Left renal cortex interstitium (tissue), 4 donors: ENCODE results near the gene VSTM2L. TPM values are rescaled to one million over a fixed set of nuclear protein-coding genes. Genes with fewer than 3 reads are reported as not detected.
"Not testable (repeated sequence)": the region's sequence is repeated elsewhere in the genome, so short reads cannot be mapped to it uniquely, and the experiment has no call there.

Experiments
- DNase-seq, 4 donors: peaks; one replicate each; pipeline ENCODE4 v3.0.0-alpha.2; 2013; ENCODE audit warnings: low read depth in 4 of 4, low spot score in 2 of 4, missing footprints in 1 of 4
- polyA plus RNA-seq, 4 donors: library from polyadenylated mRNA; unstranded; fragments of 120-200 nt; gene quantifications; one replicate each; pipeline ENCODE4 v1.2.1, GENCODE V29; 2013; ENCODE audit not compliant: insufficient read length in 4 of 4

The VSTM2L gene
- polyA plus RNA-seq, 4 donors, result 1.8 to 2.9 (median 2.1) TPM

GRCh38 chr20:37955511-37955910 is 52.6 kb downstream of the VSTM2L start:
- DNase-seq, result no peak

DNA sequence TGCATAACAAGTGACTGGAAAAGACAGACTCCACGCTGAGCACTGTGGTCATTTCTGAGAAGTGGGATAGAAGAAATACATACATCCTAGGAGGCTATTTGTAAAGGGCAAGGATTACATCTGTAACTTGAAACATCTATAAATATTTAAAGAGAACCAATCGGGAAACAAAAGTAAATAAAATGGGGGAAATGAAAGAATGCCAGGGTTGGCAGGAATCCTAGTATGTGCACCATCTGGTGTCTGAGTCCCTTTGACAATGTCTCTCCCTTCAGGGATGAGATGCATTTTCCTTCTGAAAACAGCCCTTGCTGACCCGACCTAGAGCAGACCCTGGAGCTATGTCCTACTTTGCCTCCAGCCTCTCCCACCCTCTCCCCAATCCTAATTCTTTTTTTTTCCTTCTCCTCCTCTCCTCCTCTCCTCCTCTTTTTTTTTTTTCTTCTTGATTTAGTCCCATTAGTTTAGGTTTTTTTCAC is 53.2 kb downstream of the VSTM2L start:
- DNase-seq, result no peak

- DNase-seq, result no peak
Observed at GRCh38 chr20:37958856-37959520, 56.1 kb downstream of the VSTM2L start.

GRCh38 chr20:37961066-37961465 is 58.1 kb downstream of the VSTM2L start:
- no peak for DNase-seq

- DNase-seq, result not testable (repeated sequence)
Observed at GRCh38 chr20:37963483-37963882, 60.6 kb downstream of the VSTM2L start.

DNA sequence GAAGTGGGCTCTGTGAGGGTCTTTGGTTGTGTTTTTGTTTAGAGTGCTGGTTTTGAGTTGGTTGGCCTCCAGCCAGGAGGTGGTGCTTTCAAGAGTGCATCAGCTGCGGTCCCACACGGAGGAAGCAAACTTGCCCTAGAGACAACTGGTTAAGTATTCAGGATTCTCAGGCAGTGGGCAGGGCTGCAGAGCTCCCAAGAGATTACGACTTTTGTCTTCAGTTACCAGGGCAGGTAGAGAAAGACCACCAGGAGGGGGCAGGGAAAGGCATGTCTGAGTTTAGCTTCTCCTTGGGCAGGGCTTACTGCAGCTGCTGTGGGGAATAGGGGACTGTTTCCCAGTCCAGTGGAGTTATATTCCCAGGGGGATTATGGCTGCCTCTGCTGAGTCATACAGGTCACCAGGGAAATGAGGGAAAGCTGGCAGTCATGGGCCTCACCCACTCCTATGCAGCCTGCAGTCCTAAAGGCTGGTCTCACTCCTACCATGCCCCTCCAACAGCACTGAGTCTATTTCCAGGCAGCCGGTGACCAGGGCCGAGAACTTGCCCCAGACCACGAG is 66.0 kb downstream of the VSTM2L start:
- DNase-seq, result no peak

- no peak for DNase-seq
Observed at GRCh38 chr20:37969949-37970855, 67.3 kb downstream of the VSTM2L start.

- no peak for DNase-seq
Observed at GRCh38 chr20:37970856-37971245, 67.9 kb downstream of the VSTM2L start.

DNA sequence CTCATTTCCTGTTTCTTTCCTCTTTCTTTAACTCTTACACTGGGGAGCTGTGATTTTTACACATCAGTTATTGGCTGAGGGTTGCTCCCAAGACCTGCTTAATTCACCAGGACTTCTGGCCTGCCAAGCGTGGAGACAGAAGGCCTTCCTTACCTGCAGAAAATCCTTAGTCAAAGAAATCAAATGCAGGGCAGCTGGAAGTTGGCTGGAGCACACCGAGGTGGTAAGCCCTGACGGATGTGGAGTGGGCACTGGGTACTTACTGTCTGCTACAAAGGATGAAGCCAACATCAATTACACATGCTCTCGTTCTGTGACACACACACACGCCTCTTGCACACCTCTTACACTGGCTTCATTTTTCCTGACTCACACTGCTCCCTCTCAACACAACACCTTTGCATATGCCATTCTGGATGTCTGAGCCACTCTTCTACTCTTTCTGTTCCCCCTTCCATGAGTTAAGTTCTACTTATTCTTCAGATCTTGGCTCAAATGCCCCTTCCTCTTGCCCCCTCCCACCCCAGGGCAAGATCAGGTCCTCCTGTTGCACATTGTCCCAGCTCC is 68.7 kb downstream of the VSTM2L start:
- DNase-seq, result no peak

GRCh38 chr20:37972256-37973058 is 69.5 kb downstream of the VSTM2L start:
- no peak for DNase-seq

GRCh38 chr20:37973059-37973910 is 70.4 kb downstream of the VSTM2L start:
- DNase-seq, result no peak

DNA sequence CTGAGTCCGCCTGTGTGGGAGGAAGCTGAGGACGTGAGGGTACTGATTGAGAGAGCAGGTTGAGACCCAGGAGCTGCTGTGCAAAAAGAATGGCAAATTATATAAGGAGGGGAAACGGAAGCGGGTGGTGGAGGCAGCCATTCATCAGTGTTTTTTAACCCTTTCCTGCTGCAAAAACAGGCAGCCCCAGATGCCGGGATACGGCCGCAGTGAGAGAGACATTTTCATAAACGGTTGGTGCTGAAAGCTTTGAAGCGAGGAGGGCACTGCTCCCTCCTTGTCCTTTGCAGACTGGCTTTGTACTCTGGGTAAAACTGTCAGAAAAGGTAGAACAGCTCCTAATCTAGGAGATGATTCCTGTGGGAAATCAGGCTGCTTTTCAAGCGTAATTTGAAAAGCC is 74.0 kb downstream of the VSTM2L start:
- DNase-seq, result no peak

DNA sequence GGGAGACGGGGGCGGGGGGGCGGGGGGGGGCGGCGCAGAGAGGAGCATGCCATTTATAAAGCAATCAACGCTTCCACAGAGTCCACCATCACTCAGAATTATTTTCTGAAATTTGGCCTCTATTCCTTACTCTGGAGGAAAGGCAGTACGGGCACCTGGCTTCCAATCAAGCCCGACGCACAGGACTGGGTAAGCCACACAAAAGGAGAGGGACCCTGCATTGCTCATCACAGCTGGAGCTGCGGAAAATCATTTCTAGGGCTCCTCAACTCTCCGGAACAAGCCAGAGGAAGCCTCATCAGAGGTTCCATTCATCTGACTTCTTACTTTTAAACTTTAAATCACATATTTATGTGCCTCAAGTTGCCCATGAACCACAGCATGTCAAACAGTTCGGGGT is 74.4 kb downstream of the VSTM2L start:
- no peak for DNase-seq

DNA sequence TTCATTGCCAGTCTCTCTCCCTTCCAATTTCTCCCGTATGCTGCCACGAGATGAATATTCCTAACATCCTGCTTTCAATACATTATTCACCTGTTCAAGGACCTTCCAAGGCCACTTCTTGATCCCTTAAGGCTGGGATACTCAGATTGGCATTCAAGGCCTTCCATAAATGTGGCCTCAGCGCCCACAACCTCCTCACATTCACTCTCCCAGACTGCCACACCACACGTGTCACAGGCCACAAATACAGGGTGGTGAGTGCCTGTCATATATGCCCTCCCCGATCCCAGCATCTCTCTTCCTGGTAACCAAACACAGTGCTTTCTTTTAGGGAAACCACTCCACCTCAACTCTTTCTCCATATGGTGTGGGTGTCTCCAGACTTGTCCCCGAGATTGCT is 74.9 kb downstream of the VSTM2L start:
- no peak for DNase-seq

- no peak for DNase-seq
Observed at GRCh38 chr20:37979021-37979985, 76.4 kb downstream of the VSTM2L start.

- DNase-seq, result no peak
Observed at GRCh38 chr20:37980383-37980782, 77.5 kb downstream of the VSTM2L start.

- no peak for DNase-seq
Observed at GRCh38 chr20:37980876-37981275, 77.9 kb downstream of the VSTM2L start.

- no peak for DNase-seq
Observed at GRCh38 chr20:37981568-37981967, 78.6 kb downstream of the VSTM2L start.
